Ascending aorta (tissue), 2 donors: ENCODE data around the gene DNAH14. TPM values are rescaled to one million over a fixed set of nuclear protein-coding genes. Genes with fewer than 3 reads are reported as not detected.
"Not testable (repeated sequence)": the region's sequence is repeated elsewhere in the genome, so short reads cannot be mapped to it uniquely, and the experiment has no call there.

ENCODE experiments used
- DNase-seq, 2 donors: peaks; one replicate each; pipeline ENCODE4 v3.0.0-alpha.2; 2019; ENCODE audit warnings: low spot score in 2 of 2
- H3K27ac ChIP-seq, 2 donors: fragments of 200-600 bp; sonication (generic); one replicate each; pipeline ENCODE4 v1.5.1; 2016 to 2017; ENCODE audit warnings: mild to moderate bottlenecking in 1 of 2
- H3K27me3 ChIP-seq: fragments of 200-600 bp; sonication (generic); one replicate; pipeline ENCODE4 v1.5.1; 2017
- H3K36me3 ChIP-seq, 2 donors: fragments of 200-600 bp; sonication (generic); one replicate each; pipeline ENCODE4 v1.5.1; 2016
- H3K4me1 ChIP-seq, 2 donors: fragments of 200-600 bp; sonication (generic); one replicate each; pipeline ENCODE4 v1.5.1; 2016 to 2017; ENCODE audit warnings: mild to moderate bottlenecking in 1 of 2
- H3K4me3 ChIP-seq, 2 donors: fragments of 200-600 bp; sonication (generic); one replicate each; pipeline ENCODE4 v1.5.1; 2016 to 2017; ENCODE audit warnings: mild to moderate bottlenecking in 1 of 2
- H3K9me3 ChIP-seq, 2 donors: fragments of 200-600 bp; sonication (generic); one replicate each; pipeline ENCODE4 v1.5.1; 2016
- intact Hi-C: fragments of 100-400 bp; cut with DNase I; formaldehyde crosslinking; loops from one replicate; pipeline ENCODE4 v1.15.1; 2023
- total RNA-seq: library from RNA; depleted of rRNA; stranded (reverse); fragments of >200 nt; gene quantifications from one replicate; pipeline ENCODE4 v1.1.0, GENCODE V29; 2016
- TF ChIP-seq, protein P1 (sequence below), 3 experiments: fragments of 200-600 bp in 2 of 3; fragments of 450-650 bp in 1 of 3; sonication (generic) in 2 of 3; IDR thresholded peaks; one replicate each; pipeline ENCODE4 v1.5.1; 2016 to 2019; ENCODE audit warnings: antibody characterized with exemption in 3 of 3, mild to moderate bottlenecking in 1 of 3, moderate library complexity in 1 of 3

Gene DNAH14
- total RNA-seq, 1 donor from 2014 or later = 1.4 TPM

DNA sequence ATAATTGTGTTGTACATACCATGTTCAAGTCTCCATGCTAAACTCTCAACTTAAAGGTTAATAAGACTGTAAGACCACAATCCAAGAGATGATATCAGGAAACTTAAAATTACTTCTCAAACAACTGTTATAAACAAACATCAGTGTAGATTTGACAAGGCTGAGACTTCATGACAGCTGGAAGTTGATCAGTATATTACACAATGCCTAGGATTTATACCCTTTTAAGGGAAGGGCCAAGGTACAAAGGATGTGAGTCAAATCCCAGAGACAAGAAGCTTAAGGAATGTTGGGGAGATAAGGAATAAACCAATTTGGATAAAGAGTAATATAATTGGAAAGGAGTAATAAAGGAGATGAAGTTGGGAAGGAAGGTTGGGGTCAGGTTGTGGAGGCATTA, 399.6 kb downstream of the DNAH14 start:
- intact Hi-C loops = loop anchor here (10.0 kb wide), 1 partner anchor 646 kb away; no protein-coding TSS in a partner anchor
- H3K36me3 ChIP-seq = no peaks in the 10 kb centered on the region
- TF ChIP-seq, protein P1, sequence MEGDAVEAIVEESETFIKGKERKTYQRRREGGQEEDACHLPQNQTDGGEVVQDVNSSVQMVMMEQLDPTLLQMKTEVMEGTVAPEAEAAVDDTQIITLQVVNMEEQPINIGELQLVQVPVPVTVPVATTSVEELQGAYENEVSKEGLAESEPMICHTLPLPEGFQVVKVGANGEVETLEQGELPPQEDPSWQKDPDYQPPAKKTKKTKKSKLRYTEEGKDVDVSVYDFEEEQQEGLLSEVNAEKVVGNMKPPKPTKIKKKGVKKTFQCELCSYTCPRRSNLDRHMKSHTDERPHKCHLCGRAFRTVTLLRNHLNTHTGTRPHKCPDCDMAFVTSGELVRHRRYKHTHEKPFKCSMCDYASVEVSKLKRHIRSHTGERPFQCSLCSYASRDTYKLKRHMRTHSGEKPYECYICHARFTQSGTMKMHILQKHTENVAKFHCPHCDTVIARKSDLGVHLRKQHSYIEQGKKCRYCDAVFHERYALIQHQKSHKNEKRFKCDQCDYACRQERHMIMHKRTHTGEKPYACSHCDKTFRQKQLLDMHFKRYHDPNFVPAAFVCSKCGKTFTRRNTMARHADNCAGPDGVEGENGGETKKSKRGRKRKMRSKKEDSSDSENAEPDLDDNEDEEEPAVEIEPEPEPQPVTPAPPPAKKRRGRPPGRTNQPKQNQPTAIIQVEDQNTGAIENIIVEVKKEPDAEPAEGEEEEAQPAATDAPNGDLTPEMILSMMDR (IDR thresholded peaks at IDR 0.05) = no peak
- no peaks in the 10 kb centered on the region for H3K4me1 ChIP-seq
- DNase-seq = no peak
- H3K27ac ChIP-seq = no peak overlapping the region
- no peaks in the 10 kb centered on the region for H3K27me3 ChIP-seq
- no peaks in the 10 kb centered on the region for H3K9me3 ChIP-seq
- no peak overlapping the region for H3K4me3 ChIP-seq

DNA sequence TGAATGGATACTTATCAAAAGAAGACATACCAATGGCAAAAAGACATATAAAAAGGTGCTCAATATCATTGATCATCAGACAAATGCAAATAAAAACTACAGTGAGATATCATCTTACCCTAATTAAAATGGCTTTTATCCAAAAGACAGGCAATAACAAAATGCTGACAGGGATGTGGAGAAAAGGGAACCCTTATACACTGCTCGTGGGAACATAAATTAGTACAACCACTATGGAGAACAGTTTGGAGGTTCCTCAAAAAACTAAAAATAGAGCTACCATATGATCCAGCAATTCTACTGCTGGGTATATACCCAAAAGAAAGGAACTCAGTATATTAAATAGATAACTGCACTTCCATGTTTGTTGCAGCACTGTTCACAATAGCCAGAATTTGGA, 400.5 kb downstream of the DNAH14 start:
- H3K4me3 ChIP-seq, DNase-seq, H3K27ac ChIP-seq, H3K27me3 ChIP-seq, H3K4me1 ChIP-seq, H3K9me3 ChIP-seq, H3K36me3 ChIP-seq: not testable (repeated sequence)
- intact Hi-C loops = loop anchor here (10.0 kb wide), 1 partner anchor 645 kb away; no protein-coding TSS in a partner anchor

DNA sequence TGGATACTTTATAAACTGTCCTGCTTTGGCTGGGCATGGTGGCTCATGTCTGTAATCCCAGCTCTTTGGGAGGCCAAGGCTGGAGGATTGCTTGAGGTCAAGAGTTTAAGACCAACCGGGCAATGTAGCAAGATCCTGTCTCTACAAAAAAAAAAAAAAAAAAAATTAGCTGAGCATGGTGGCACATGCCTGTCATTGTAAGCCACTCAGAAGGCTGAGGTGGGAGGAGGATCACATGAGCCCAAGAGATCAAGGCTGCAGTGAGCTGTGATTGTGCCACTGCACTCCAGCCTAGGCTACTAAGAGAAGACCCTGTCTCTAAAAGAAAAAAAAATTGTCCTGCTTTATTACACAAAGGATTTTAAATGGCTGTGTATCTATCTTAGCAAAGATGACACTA, 403.2 kb downstream of the DNAH14 start:
- TF ChIP-seq, protein P1 (IDR thresholded peaks at IDR 0.05) = no peak
- H3K4me1 ChIP-seq = no peaks in the 10 kb centered on the region
- H3K36me3 ChIP-seq = no peaks in the 10 kb centered on the region
- DNase-seq = no peak
- H3K4me3 ChIP-seq = no peak overlapping the region
- intact Hi-C loops = no loop called here
- no peak overlapping the region for H3K27ac ChIP-seq
- no peaks in the 10 kb centered on the region for H3K27me3 ChIP-seq
- H3K9me3 ChIP-seq = no peaks in the 10 kb centered on the region

DNA sequence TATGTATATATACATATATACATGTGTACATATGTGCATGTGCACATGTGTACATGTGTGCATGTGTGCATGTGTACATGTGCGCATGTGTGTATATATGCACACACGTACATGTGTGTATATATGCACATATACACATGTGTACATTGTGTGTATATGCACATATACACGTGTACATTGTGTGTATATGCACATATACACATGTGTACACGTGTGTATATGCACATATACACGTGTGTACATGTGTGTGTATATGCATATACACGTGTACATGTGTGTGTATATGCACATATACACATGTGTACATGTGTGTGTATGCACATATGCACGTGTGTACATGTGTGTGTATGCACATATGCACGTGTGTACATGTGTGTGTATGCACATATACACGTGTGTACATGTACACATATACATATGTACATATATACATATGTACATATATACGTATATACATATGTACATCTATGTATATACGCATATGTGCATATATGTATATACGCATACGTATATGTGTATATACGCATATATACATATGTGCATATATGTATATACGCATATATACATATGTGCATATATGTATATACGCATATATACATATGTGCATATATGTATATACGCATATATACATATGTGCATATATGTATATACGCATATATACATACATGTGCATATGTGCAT, 405.8 kb downstream of the DNAH14 start:
- H3K9me3 ChIP-seq, H3K4me1 ChIP-seq, intact Hi-C loops, H3K27ac ChIP-seq, H3K36me3 ChIP-seq, H3K4me3 ChIP-seq, DNase-seq, H3K27me3 ChIP-seq: not testable (repeated sequence)

DNA sequence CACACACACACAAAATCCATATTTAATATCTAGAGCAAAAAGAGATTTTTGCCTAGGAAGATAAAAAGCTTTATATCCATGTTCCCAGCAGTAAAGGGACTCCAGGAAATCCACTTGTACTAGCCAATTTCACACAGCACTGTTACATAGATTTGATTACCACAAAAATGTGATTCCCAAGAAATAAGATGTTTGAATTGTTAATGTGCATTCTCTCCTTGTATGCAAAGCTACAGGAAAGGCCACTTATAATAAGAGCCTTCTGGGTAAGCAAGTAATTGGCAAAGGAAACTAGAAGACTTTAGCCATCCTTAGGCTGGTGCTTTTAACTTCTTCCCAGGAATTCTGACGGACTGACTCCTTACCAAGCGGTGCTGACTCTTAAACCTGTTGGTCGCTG, 409.1 kb downstream of the DNAH14 start:
- intact Hi-C loops = no loop called here
- Histone ChIP-seq H3K27me3 (no peaks in the 10 kb centered on the region), H3K4me3 (no peak overlapping the region), H3K4me1 (no peaks in the 10 kb centered on the region), H3K36me3 (no peaks in the 10 kb centered on the region), H3K9me3 (no peaks in the 10 kb centered on the region), H3K27ac (no peak overlapping the region)
- no peak for DNase-seq
- TF ChIP-seq, protein P1 (IDR thresholded peaks at IDR 0.05) = no peak

DNA sequence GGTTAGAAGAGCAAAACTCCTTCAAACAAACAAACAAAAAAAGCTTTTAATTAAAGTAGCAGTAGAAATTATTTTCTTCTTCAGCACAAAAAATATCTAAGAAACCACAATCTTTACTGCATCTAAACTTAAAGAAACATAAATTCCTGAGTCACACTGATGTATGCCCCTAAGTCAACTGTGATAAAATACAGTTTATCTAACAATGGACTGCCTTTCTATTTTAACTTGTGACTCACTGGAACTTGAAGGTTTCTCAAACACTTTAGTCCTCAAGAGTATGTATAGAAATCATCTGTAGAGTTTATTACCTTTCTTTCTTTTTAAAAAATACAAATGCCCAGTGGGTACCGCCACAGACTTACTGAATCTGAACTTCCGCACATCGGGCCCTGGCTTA, 412.2 kb downstream of the DNAH14 start:
- no peak overlapping the region for H3K27ac ChIP-seq
- intact Hi-C loops = no loop called here
- no peak for DNase-seq

More for the DNA sequence above, 412.2 kb downstream of the DNAH14 start:
- Histone ChIP-seq H3K36me3 (no peaks in the 10 kb centered on the region), H3K4me1 (no peaks in the 10 kb centered on the region), H3K4me3 (no peak overlapping the region), H3K9me3 (no peaks in the 10 kb centered on the region), H3K27me3 (no peaks in the 10 kb centered on the region)
- TF ChIP-seq, protein P1 (IDR thresholded peaks at IDR 0.05) = no peak
